Mesothelial cell of epicardium (in vitro differentiated cells): ENCODE measurements around the gene KLF2. TPM values are rescaled to one million over a fixed set of nuclear protein-coding genes. Genes with fewer than 3 reads are reported as not detected.

Experiments
- DNase-seq, 2 experiments: peaks; one replicate each; pipeline ENCODE4 v3.0.0; 2021; ENCODE audit warnings: low spot score in 2 of 2; ENCODE audit not compliant: unreplicated experiment in 2 of 2
- H3K27ac Mint-ChIP-seq: 2 replicates; pipeline ENCODE4 v1.8.0; 2021; ENCODE audit warnings: mixed read lengths
- H3K27me3 Mint-ChIP-seq: 2 replicates; pipeline ENCODE4 v1.8.0; 2021; ENCODE audit warnings: low read depth, mixed read lengths
- H3K36me3 Mint-ChIP-seq: 2 replicates; pipeline ENCODE4 v1.8.0; 2021; ENCODE audit warnings: mixed read lengths
- H3K4me1 Mint-ChIP-seq: 2 replicates; pipeline ENCODE4 v1.8.0; 2021; ENCODE audit warnings: mixed read lengths
- H3K4me3 Mint-ChIP-seq: 2 replicates; pipeline ENCODE4 v1.8.0; 2021; ENCODE audit warnings: mild to moderate bottlenecking, moderate library complexity, mixed read lengths
- H3K9me3 Mint-ChIP-seq: 2 replicates; pipeline ENCODE4 v1.8.0; 2021; ENCODE audit warnings: mixed read lengths
- total RNA-seq: library from RNA; stranded (reverse); gene quantifications from 3 replicates; pipeline ENCODE4 v1.2.1, GENCODE V29; 2021
- TF ChIP-seq, protein P1 (sequence below): fragments of 200-600 bp; sonication (generic); IDR thresholded peaks from one replicate; pipeline ENCODE4 v1.5.0; 2021; ENCODE audit warnings: antibody characterized with exemption; ENCODE audit not compliant: unreplicated experiment

The KLF2 gene
- total RNA-seq, 1 donor from 2014 or later, result 12.3 TPM

DNA sequence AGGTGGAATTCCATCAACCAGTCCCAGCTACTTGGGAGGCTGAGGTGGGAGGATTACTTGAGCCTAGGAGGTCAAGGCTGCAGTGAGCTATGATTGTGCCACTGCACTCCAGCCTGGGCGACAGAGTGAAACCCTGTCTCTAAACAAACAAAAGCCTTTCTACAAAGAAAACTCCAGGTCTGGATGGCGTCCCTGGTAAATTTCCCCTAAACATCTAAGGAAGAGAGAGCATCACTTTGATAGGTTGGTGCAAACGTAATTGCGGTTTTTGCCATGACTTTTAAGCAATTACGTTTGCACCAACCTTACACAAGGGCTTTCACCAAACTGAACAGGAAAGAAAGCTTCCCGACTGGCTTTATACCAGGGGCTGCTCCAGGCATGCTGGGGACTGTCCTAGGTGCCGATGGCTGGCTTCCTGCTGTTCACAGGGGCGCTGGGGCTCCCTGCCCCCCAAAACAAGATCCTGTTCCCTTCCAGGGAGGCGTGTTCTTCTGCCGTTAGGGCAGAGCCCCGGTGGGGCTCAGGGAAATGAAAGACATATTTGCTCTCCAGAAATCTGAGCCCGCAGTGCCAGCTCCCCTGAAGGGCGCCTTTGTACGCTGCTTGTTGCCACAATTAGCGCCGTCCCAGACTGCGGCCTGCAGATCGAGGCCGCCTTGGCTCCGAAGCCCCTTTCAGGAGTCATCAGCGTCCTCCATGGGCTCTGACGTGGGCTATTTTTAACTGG, 38.7 kb upstream of the KLF2 start:
- no peak for DNase-seq
- no peaks in the 10 kb centered on the region for H3K9me3 Mint-ChIP-seq
- H3K4me3 Mint-ChIP-seq, result no peak overlapping the region
- H3K36me3 Mint-ChIP-seq, result no peaks in the 10 kb centered on the region
- H3K4me1 Mint-ChIP-seq, result peaks cover 18% of the 10 kb centered on the region
- H3K27me3 Mint-ChIP-seq, result peaks cover 24% of the 10 kb centered on the region
- TF ChIP-seq, protein P1, sequence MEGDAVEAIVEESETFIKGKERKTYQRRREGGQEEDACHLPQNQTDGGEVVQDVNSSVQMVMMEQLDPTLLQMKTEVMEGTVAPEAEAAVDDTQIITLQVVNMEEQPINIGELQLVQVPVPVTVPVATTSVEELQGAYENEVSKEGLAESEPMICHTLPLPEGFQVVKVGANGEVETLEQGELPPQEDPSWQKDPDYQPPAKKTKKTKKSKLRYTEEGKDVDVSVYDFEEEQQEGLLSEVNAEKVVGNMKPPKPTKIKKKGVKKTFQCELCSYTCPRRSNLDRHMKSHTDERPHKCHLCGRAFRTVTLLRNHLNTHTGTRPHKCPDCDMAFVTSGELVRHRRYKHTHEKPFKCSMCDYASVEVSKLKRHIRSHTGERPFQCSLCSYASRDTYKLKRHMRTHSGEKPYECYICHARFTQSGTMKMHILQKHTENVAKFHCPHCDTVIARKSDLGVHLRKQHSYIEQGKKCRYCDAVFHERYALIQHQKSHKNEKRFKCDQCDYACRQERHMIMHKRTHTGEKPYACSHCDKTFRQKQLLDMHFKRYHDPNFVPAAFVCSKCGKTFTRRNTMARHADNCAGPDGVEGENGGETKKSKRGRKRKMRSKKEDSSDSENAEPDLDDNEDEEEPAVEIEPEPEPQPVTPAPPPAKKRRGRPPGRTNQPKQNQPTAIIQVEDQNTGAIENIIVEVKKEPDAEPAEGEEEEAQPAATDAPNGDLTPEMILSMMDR, result no peak
- no peak overlapping the region for H3K27ac Mint-ChIP-seq

DNA sequence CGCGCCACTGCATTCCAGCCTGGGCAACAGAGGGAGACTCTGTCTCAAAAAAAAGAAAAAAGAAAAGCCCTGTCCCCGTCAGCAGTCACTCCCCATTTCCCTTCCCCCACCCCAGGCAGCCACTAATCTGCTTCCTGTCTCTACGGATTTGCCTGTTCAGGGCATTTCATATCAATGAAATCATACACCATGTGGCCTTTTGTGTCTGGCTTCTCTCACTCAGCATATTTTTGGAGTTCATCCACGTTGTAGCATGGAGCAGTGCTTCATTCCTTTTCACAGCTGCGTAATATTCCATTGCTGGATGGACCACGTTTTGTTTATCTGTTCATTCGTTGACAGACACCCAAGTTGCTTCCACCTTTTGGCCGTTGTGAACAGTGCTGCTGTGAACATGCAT, 36.1 kb upstream of the KLF2 start:
- no peak for DNase-seq
- H3K27me3 Mint-ChIP-seq, result peaks cover 24% of the 10 kb centered on the region
- TF ChIP-seq, protein P1, result no peak
- no peak overlapping the region for H3K4me3 Mint-ChIP-seq
- peaks cover 17% of the 10 kb centered on the region for H3K4me1 Mint-ChIP-seq
- H3K36me3 Mint-ChIP-seq, result no peaks in the 10 kb centered on the region
- no peaks in the 10 kb centered on the region for H3K9me3 Mint-ChIP-seq
- H3K27ac Mint-ChIP-seq, result no peak overlapping the region

DNA sequence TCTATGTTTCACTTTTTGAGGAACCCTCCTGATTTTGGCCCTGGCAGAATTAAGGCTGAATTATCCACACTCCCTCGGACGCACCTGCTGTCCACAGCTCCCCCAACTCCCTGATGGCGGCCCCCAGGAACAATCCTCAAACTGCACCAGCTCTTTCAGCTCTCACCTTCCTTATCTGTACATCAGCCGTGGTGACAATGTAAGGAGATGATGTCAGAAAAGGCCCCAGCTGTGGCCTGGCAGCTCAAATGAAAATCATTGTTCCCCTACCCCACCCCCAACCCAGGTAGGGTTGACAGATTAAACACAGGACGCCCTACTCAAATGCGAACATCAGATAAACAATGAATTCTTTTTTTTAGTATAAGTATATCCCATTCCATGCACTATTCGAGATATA, 35.0 kb upstream of the KLF2 start:
- no peak overlapping the region for H3K4me3 Mint-ChIP-seq
- no peak for DNase-seq
- H3K27ac Mint-ChIP-seq, result no peak overlapping the region
- peaks cover 24% of the 10 kb centered on the region for H3K27me3 Mint-ChIP-seq
- H3K4me1 Mint-ChIP-seq, result peaks cover 22% of the 10 kb centered on the region
- H3K9me3 Mint-ChIP-seq, result no peaks in the 10 kb centered on the region
- TF ChIP-seq, protein P1, result no peak
- no peaks in the 10 kb centered on the region for H3K36me3 Mint-ChIP-seq

DNA sequence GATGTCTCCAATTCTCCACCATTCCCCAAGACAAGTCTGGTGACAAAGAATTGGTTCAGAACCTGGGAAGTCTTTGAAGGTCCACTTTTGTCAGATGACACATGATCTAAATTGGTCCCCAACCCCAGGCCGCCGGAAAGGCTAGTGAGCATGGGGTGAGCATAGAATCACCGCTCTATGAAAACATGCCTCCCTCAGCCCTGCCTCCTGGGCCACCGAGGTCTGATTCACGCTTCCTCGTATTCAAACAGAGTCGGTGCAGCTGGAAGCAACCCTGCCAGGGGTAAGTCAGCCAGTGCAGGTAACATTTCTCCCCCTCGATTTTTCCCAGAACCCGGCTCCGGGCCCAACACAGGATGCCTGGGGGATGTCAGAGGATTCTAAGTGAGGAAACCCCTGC, 33.9 kb upstream of the KLF2 start:
- TF ChIP-seq, protein P1, result no peak
- H3K27me3 Mint-ChIP-seq, result peaks cover 19% of the 10 kb centered on the region
- no peak overlapping the region for H3K4me3 Mint-ChIP-seq
- H3K9me3 Mint-ChIP-seq, result no peaks in the 10 kb centered on the region
- no peaks in the 10 kb centered on the region for H3K36me3 Mint-ChIP-seq
- peaks cover 21% of the 10 kb centered on the region for H3K4me1 Mint-ChIP-seq
- no peak for DNase-seq
- H3K27ac Mint-ChIP-seq, result no peak overlapping the region

DNA sequence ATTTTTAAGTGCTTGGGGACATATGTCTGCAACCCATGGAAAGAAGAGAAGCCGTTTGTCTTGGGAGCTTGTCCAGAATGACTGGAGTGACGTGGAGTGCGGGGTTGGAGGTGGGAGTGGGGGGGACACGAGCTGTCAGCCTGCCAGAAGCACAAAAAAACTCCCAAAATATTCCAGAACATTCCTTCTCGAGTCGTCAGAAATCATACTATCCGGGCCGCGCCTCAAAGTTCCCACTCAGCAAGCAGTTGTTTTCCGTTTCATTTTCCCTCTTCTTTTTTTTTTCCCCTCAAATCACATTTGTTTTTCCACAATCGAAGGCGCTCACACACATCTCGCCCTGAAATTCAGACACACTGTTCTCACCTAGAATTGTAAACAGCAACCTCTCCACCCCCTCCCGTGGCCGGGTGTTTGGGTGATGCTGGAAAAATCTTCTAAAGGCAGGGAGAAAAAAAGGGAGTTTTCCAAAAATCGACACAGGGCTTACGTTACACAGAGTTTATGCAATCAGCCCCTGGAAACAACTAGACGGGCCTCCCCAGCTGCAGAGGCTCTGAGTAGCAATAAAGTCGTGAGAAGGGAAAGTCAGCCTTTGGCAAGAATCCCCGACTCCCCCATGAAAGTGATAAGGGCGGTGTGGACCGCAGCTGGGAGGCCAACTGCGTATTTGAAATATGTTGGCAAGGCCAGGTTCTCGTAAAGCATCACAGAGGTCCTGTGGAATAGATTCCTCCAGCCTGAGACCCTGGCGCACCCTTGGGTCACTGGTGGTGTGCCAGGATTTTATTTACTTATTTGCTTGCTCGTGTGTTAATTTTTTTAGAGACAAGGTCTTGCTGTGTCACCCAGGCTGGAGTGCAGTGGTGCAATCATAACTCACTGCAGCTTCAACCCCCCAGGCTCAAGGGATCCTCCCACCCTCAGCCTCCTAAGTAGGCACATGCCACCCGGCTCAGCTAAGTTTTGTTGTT, 31.2 kb upstream of the KLF2 start:
- peak overlapping the region; percentile 97 for H3K27ac Mint-ChIP-seq
- TF ChIP-seq, protein P1, result no peak
- H3K9me3 Mint-ChIP-seq, result no peaks in the 10 kb centered on the region
- no peaks in the 10 kb centered on the region for H3K36me3 Mint-ChIP-seq
- H3K27me3 Mint-ChIP-seq, result peaks cover 5% of the 10 kb centered on the region
- H3K4me3 Mint-ChIP-seq, result peak overlapping the region; percentile 58
- peaks cover 17% of the 10 kb centered on the region for H3K4me1 Mint-ChIP-seq
- peak; percentile 42 to 66 for DNase-seq
